ENCODE measurements around the gene TPCN2. TPM values are rescaled to one million over a fixed set of nuclear protein-coding genes. Genes with fewer than 3 reads are reported as not detected.
A peak's percentile ranks its signal among the peaks of the same experiment; 100 is the strongest.

TPCN2 gene
- total RNA-seq, 1 donor: 11.1 TPM

GRCh38 chr11:69066122-69067112, 17.7 kb downstream of the TPCN2 start:
- no peak overlapping the region for H3K4me3 ChIP-seq (ENCODE audit: low read depth, low read length)
- no peak for DNase-seq (ENCODE audit: low read depth)
- no peak for TF ChIP-seq CTCF (IDR thresholded peaks at IDR 0.05; ENCODE audit: insufficient read depth, low read length)

DNA sequence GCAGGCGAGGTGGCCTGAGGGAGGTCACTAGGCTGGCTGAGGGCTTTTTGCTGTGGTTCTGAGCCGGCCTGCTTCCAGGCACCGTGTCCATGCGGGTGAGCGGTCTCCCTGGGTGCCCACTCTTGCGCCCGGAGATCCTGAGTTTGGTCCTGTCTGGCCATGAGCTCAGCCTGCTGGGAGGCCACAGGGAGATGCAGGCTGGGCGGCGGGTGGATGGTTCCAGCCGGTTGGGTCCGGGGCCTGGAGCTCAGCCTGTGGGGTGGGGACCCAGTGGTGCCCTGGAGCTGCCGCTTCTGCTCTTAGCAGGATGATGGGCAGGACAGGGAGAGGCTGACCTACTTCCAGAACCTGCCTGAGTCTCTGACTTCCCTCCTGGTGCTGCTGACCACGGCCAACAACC, 18.5 kb downstream of the TPCN2 start:
- no peak for TF ChIP-seq CTCF (IDR thresholded peaks at IDR 0.05; ENCODE audit: insufficient read depth, low read length)
- H3K4me3 ChIP-seq (ENCODE audit: low read depth, low read length): no peak overlapping the region
- DNase-seq (ENCODE audit: low read depth): no peak

- DNase-seq (ENCODE audit: low read depth): no peak
- no peak for TF ChIP-seq CTCF (IDR thresholded peaks at IDR 0.05; ENCODE audit: insufficient read depth, low read length)
- H3K4me3 ChIP-seq (ENCODE audit: low read depth, low read length): no peak overlapping the region
Observed at GRCh38 chr11:69071086-69071800, 22.5 kb downstream of the TPCN2 start.

DNA sequence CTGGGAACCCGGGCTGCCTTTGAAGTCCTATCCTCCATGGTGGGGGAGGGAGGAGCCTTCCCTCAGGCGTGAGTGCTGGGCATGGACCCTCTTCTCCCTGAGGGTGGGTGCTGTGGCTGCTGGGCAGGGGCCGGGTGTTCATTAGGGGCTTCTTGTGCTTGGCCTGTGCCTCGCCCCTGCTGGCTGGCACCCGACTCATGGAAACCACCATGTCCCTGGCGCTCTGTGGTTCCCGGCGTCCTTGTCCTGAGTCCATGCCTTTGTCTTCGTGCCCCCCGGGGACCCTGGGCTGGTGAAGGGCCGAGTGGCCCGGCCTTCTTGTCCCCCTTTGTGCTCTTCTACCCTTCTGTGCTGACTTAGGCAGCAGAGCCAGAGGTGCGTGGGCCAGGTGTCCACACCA, 23.2 kb downstream of the TPCN2 start:
- no peak overlapping the region for H3K4me3 ChIP-seq (ENCODE audit: low read depth, low read length)
- no peak for DNase-seq (ENCODE audit: low read depth)
- no peak for TF ChIP-seq CTCF (IDR thresholded peaks at IDR 0.05; ENCODE audit: insufficient read depth, low read length)

- TF ChIP-seq CTCF (IDR thresholded peaks at IDR 0.05; ENCODE audit: insufficient read depth, low read length): no peak
- no peak for DNase-seq (ENCODE audit: low read depth)
- no peak overlapping the region for H3K4me3 ChIP-seq (ENCODE audit: low read depth, low read length)
Observed at GRCh38 chr11:69073469-69073868, 24.7 kb downstream of the TPCN2 start.

DNA sequence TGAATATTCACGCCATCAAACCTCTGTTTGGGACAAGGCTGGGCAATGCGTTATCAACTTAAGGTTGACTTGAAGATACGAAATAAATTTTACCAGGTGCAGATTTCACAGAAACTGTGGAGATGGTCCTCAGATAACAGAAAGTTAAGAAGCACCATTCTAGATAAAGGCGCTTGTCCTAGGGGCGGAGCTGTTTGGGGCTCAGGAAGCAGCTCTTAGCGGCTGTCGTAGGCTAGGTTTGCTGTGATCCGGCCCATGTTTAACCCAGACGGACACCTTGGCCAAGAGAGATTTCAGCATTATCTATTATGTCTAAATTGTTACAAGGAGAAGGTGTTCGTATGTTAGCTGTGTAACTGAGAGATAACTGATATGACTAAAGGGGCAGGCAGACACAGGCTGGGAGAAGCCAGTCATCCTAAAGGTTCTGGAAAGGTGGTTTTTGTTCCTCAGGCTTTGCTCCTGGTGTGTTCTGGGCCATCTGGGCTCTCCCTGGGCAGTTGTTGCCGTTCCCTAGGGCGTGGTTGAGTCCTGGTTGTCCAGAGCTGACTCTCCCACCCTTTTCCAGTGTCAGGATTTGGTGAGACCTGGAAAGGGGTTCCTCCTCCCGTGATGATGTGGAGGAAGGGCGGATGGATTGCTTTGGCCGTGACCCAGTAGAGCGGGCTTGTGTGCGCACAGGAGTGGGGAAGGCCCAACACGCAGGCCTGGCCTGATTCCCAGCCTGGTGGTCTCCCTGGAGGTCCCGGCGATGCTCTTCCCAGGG, 25.8 kb downstream of the TPCN2 start:
- H3K4me3 ChIP-seq (ENCODE audit: low read depth, low read length): no peak overlapping the region
- peak; percentile 58 for DNase-seq (ENCODE audit: low read depth)
- TF ChIP-seq CTCF (IDR thresholded peaks at IDR 0.05; ENCODE audit: insufficient read depth, low read length): no peak

Data from fibroblast of the aortic adventitia (primary cell).